SK-N-SH (cell line): ENCODE data around the gene SFTPA2. TPM values are rescaled to one million over a fixed set of nuclear protein-coding genes. Genes with fewer than 3 reads are reported as not detected.
"Not testable (repeated sequence)": the region's sequence is repeated elsewhere in the genome, so short reads cannot be mapped to it uniquely, and the experiment has no call there.

Source experiments
- CTCF ChIA-PET: fragments of 300-600, 350-600 bp; formaldehyde crosslinking; extraction: SDS; loops from one replicate; lab custom pipeline; 2021; lab: Yijun Ruan, JAX
- POLR2A ChIA-PET: fragments of 350-600 bp; sonication (Branson Sonifier 250); formaldehyde crosslinking; extraction: SDS; loops from one replicate; lab custom pipeline; 2020; ENCODE audit warnings: antibody characterized with exemption, inconsistent platforms; lab: Yijun Ruan, JAX
- DNase-seq: peaks from one replicate; pipeline ENCODE4 v3.0.0; 2012
- H2AFZ ChIP-seq: fragments of 200-600 bp; sonication (generic); 2 replicates; pipeline ENCODE4 v1.8.1; 2016; ENCODE audit warnings: antibody characterized with exemption, mild to moderate bottlenecking, low read depth
- H3F3A ChIP-seq: fragments of 200-600 bp; sonication (generic); replicated peaks from 2 replicates; pipeline ENCODE3; 2016; ENCODE audit warnings: antibody characterized with exemption, mild to moderate bottlenecking; ENCODE audit not compliant: insufficient read depth
- H3K27ac ChIP-seq, 2 experiments: fragments of 200-500 bp in 1 of 2; fragments of 200-600 bp in 1 of 2; sonication (Bioruptor generic) in 1 of 2; sonication (generic), shearing (Covaris generic) in 1 of 2; 2 replicates each; pipeline versions ENCODE4 v1.5.1 to v1.6.1; 2014 to 2016; ENCODE audit warnings: low read depth in 2 of 2, inconsistent platforms in 1 of 2, low read length in 1 of 2, mild to moderate bottlenecking in 1 of 2, mixed read lengths in 1 of 2
- H3K27me3 ChIP-seq: fragments of 200-600 bp; sonication (generic), shearing (Covaris generic); 2 replicates; pipeline ENCODE4 v1.6.1; 2016; ENCODE audit warnings: mixed run types; ENCODE audit not compliant: insufficient read depth
- H3K36me3 ChIP-seq, 2 experiments: fragments of 200-500 bp in 1 of 2; fragments of 200-600 bp in 1 of 2; sonication (Bioruptor generic) in 1 of 2; sonication (generic) in 1 of 2; replicated peaks in 1 of 2; 2 replicates each; pipeline versions ENCODE3 to v1.5.1; 2014 to 2016; ENCODE audit warnings: low read length in 1 of 2, mild to moderate bottlenecking in 1 of 2; ENCODE audit not compliant: insufficient read depth in 2 of 2, control insufficient read depth in 1 of 2
- H3K4me1 ChIP-seq, 2 experiments: fragments of 200-500 bp in 1 of 2; fragments of 200-600 bp in 1 of 2; sonication (Bioruptor generic) in 1 of 2; sonication (generic), shearing (Covaris generic) in 1 of 2; 2 replicates each; pipeline versions ENCODE4 v1.5.1 to v1.6.1; 2014 to 2016; ENCODE audit warnings: low read depth in 1 of 2, low read length in 1 of 2, mixed run types in 1 of 2; ENCODE audit not compliant: insufficient read depth in 2 of 2, control insufficient read depth in 1 of 2
- H3K4me2 ChIP-seq: fragments of 200-600 bp; sonication (generic), shearing (Covaris generic); 2 replicates; pipeline ENCODE4 v1.6.1; 2017; ENCODE audit warnings: mixed run types
- H3K4me3 ChIP-seq, 2 experiments: fragments of 200-500 bp in 1 of 2; fragments of 200-600 bp in 1 of 2; sonication (Bioruptor generic) in 1 of 2; sonication (generic), shearing (Covaris generic) in 1 of 2; 2 replicates each; pipeline versions ENCODE4 v1.5.1 to v1.8.1; 2014 to 2016; ENCODE audit warnings: low read depth in 2 of 2, inconsistent platforms in 1 of 2, low read length in 1 of 2, mild to moderate bottlenecking in 1 of 2, mixed read lengths in 1 of 2, moderate library complexity in 1 of 2
- H3K79me2 ChIP-seq: fragments of 200-600 bp; sonication (generic); 2 replicates; pipeline ENCODE4 v1.8.1; 2017; ENCODE audit warnings: mild to moderate bottlenecking; ENCODE audit not compliant: insufficient read depth
- H3K9ac ChIP-seq: fragments of 200-600 bp; sonication (generic); 2 replicates; pipeline ENCODE4 v1.6.1; 2017; ENCODE audit warnings: mixed run types
- H3K9me2 ChIP-seq: fragments of 200-600 bp; sonication (generic); 2 replicates; pipeline ENCODE4 v1.6.1; 2017; ENCODE audit warnings: mixed run types
- H3K9me3 ChIP-seq: fragments of 200-600 bp; sonication (generic); 2 replicates; pipeline ENCODE4 v1.6.1; 2017; ENCODE audit warnings: mixed run types, mild to moderate bottlenecking, moderate library complexity
- H4K20me1 ChIP-seq: fragments of 200-600 bp; sonication (generic); 2 replicates; pipeline ENCODE4 v1.6.1; 2017; ENCODE audit warnings: mild to moderate bottlenecking, mixed run types; ENCODE audit not compliant: insufficient read depth
- ELF1 ChIP-seq: IDR thresholded peaks from 2 replicates; pipeline ENCODE4 v1.4.0; 2012
- FOSL2 ChIP-seq: IDR thresholded peaks from 2 replicates; pipeline ENCODE4 v1.4.0; 2012; ENCODE audit warnings: low read depth, mild to moderate bottlenecking, moderate library complexity, borderline replicate concordance
- GATA2 ChIP-seq: sonication (generic); formaldehyde crosslinking; IDR thresholded peaks from 2 replicates; pipeline ENCODE4 v1.5.0; 2020; ENCODE audit warnings: mild to moderate bottlenecking, missing genetic modification reagents
- IRF3 ChIP-seq: fragments of 150-350 bp; IDR thresholded peaks from 2 replicates; pipeline ENCODE4 v1.6.1; 2016; ENCODE audit warnings: mild to moderate bottlenecking, low read depth, low read length
- MEF2A ChIP-seq: IDR thresholded peaks from 2 replicates; pipeline ENCODE4 v1.4.0; 2012; ENCODE audit warnings: low read depth, borderline replicate concordance
- NRF1 ChIP-seq: IDR thresholded peaks from 2 replicates; pipeline ENCODE4 v1.6.1; 2012; ENCODE audit warnings: low read depth, mild to moderate bottlenecking, low read length
- RFX5 ChIP-seq: IDR thresholded peaks from 2 replicates; pipeline ENCODE4 v1.6.1; 2012; ENCODE audit warnings: mild to moderate bottlenecking, improper control_type of control experiment, low read length
- RXRA ChIP-seq: IDR thresholded peaks from 2 replicates; pipeline ENCODE4 v1.4.0; 2012; ENCODE audit warnings: low read depth, mild to moderate bottlenecking, borderline replicate concordance
- SIN3A ChIP-seq: IDR thresholded peaks from 2 replicates; pipeline ENCODE4 v1.6.1; 2012; ENCODE audit warnings: low read depth, mild to moderate bottlenecking, low read length, moderate library complexity, borderline replicate concordance
- SMC3 ChIP-seq: IDR thresholded peaks from 2 replicates; pipeline ENCODE4 v1.6.1; 2012; ENCODE audit warnings: low read depth, low read length, improper control_type of control experiment
- TCF12 ChIP-seq: IDR thresholded peaks from 2 replicates; pipeline ENCODE4 v1.4.0; 2012
- WGBS: methylation state at CpG from one replicate; pipeline ENCODE4 v1.1.6; 2017; ENCODE audit warnings: low lambda C conversion rate; 5-methylcytosine and 5-hydroxymethylcytosine counted together
- polyA plus RNA-seq, 3 experiments: library from polyadenylated mRNA; depleted of rRNA; stranded (reverse); fragments of >200 nt; gene quantifications; 2 replicates each; pipeline ENCODE4 v1.2.3, GENCODE V29; 2012
- TF ChIP-seq, protein P1 (sequence below): IDR thresholded peaks from 2 replicates; pipeline ENCODE4 v1.4.0; 2012; ENCODE audit warnings: low read depth, borderline replicate concordance
- TF ChIP-seq, protein P2 (sequence below): IDR thresholded peaks from 2 replicates; pipeline ENCODE4; 2012
- TF ChIP-seq, protein P3 (sequence below): IDR thresholded peaks from 2 replicates; pipeline ENCODE4 v1.4.0; 2012; ENCODE audit warnings: low read depth, borderline replicate concordance

SFTPA2 gene
- polyA plus RNA-seq, 1 of the 3 experiments (the other 2 are of a cell fraction): not detected

DNA sequence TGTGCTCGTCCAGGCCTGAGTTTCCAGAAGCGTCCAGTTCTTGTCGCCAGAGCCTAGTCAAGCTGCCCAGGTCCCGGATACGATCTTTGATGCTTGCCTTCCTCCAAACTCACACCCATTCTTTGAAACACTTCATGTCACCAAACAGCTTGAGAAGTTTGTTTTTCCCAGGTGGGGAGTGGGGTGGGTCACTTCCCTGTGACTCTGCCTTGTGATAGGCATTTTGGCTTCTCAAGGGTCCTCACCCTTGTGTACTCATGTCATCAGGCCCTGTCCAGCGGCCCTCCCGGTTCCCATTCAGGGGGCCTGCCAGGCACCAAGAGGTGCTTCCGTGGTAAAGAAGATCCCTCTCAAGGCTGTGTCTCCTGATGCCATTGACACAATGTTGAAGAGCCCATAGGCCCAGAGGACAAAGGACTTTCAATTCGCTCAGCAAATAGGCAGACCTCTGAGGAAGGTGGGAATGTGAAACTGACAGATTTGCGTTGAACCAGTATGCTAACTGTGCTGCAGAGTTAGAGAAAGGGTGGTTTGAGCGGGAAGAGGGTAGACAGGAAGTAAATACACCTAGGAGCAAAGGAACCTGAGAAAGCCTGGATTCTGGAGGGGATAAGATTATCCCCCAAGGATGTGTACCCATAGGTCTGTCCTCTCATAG is 25.8 kb upstream of the SFTPA2 start:
- TF ChIP-seq IRF3 (no peak), MEF2A (no peak), ELF1 (no peak), NRF1 (no peak), RFX5 (no peak), TCF12 (no peak), GATA2 (CRISPR knock-in tag) (no peak), FOSL2 (no peak), RXRA (no peak), SIN3A (no peak), SMC3 (no peak)
- TF ChIP-seq, protein P1, sequence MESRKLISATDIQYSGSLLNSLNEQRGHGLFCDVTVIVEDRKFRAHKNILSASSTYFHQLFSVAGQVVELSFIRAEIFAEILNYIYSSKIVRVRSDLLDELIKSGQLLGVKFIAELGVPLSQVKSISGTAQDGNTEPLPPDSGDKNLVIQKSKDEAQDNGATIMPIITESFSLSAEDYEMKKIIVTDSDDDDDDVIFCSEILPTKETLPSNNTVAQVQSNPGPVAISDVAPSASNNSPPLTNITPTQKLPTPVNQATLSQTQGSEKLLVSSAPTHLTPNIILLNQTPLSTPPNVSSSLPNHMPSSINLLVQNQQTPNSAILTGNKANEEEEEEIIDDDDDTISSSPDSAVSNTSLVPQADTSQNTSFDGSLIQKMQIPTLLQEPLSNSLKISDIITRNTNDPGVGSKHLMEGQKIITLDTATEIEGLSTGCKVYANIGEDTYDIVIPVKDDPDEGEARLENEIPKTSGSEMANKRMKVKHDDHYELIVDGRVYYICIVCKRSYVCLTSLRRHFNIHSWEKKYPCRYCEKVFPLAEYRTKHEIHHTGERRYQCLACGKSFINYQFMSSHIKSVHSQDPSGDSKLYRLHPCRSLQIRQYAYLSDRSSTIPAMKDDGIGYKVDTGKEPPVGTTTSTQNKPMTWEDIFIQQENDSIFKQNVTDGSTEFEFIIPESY: no peak
- TF ChIP-seq, protein P2, sequence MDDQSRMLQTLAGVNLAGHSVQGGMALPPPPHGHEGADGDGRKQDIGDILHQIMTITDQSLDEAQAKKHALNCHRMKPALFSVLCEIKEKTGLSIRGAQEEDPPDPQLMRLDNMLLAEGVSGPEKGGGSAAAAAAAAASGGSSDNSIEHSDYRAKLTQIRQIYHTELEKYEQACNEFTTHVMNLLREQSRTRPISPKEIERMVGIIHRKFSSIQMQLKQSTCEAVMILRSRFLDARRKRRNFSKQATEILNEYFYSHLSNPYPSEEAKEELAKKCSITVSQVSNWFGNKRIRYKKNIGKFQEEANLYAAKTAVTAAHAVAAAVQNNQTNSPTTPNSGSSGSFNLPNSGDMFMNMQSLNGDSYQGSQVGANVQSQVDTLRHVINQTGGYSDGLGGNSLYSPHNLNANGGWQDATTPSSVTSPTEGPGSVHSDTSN: no peak
- TF ChIP-seq, all 33 proteins: peak for 0
- no peak for DNase-seq
- Histone ChIP-seq H3F3A (no peaks in the 10 kb centered on the region), H3K27ac (no peak overlapping the region), H2AFZ (no peak overlapping the region), H3K4me3 (no peak overlapping the region), H4K20me1 (no peaks in the 10 kb centered on the region), H3K9me3 (no peaks in the 10 kb centered on the region), H3K9ac (no peak overlapping the region), H3K27me3 (no peaks in the 10 kb centered on the region; the same call in 1 of the 2 replicates), H3K4me2 (no peak overlapping the region), H3K9me2 (no peaks in the 10 kb centered on the region), H3K4me1 (no peaks in the 10 kb centered on the region), H3K36me3 (no peaks in the 10 kb centered on the region), H3K79me2 (no peaks in the 10 kb centered on the region)
- CTCF ChIA-PET: no interaction called here
- WGBS: 37% methylated on average over 11 of the region's 11 CpGs
- POLR2A ChIA-PET: no interaction called here

DNA sequence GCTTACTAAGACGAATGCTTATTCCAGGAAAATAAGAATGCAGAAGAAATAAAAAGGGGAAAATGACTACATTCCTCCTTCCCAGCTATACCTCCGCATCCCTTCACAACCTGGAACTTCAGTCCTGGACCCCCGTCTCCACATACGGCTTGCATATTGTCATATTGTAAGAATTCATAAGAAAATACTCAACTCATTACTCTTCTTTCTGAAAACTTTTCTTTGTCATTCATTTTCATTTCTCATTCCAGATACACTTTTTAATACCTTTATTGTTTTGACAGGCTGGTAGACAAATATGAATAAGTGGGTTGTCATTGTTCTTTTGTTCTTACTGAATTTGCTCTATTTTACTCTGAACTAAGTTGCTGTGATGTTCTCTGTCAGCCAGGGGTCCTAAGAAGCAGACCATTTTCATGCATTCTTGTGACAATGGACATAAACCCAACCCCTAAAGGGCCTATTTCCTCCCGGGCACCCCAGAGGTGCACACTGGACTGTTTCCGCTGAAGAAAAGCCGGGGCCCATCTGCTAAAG is 23.3 kb upstream of the SFTPA2 start:
- no peak overlapping the region for H3K4me3 ChIP-seq
- POLR2A ChIA-PET: no interaction called here
- H3K79me2 ChIP-seq: no peaks in the 10 kb centered on the region
- H3K27ac ChIP-seq: no peak overlapping the region
- H3F3A ChIP-seq: no peaks in the 10 kb centered on the region
- no peaks in the 10 kb centered on the region for H3K36me3 ChIP-seq
- no peaks in the 10 kb centered on the region; the same call in 1 of the 2 replicates for H3K27me3 ChIP-seq
- WGBS: 59% methylated on average over 6 of the region's 7 CpGs
- no peak overlapping the region for H3K4me2 ChIP-seq
- H3K9me3 ChIP-seq: no peaks in the 10 kb centered on the region
- H4K20me1 ChIP-seq: no peaks in the 10 kb centered on the region
- no peak overlapping the region for H2AFZ ChIP-seq
- H3K9ac ChIP-seq: no peak overlapping the region
- TF ChIP-seq, protein P3, sequence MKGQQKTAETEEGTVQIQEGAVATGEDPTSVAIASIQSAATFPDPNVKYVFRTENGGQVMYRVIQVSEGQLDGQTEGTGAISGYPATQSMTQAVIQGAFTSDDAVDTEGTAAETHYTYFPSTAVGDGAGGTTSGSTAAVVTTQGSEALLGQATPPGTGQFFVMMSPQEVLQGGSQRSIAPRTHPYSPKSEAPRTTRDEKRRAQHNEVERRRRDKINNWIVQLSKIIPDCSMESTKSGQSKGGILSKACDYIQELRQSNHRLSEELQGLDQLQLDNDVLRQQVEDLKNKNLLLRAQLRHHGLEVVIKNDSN: no peak
- no peaks in the 10 kb centered on the region for H3K4me1 ChIP-seq
- no peak for DNase-seq
- CTCF ChIA-PET: no interaction called here
- no peaks in the 10 kb centered on the region for H3K9me2 ChIP-seq

DNA sequence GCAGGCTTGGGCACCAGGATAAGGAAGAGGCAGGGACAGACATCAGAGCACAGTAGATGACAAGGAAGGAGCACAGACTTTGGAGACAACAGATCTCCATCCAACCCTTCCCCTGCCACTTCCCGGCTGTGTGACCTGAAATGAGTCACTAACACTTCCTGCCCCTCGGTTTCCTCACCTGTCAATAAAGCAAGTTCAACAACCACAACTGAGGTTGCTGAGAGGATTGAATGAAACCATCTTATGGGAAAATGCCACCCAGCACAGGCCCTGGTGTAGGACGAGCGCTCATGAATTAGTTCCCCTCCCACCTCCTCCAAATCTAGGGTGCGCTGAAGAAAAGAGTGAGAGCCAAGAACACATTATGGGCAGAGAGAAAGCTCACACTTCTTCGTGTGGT is 22.7 kb upstream of the SFTPA2 start:
- H3K27ac ChIP-seq, H3K9me3 ChIP-seq, H3K4me1 ChIP-seq, H4K20me1 ChIP-seq, H3K4me3 ChIP-seq, H3K9me2 ChIP-seq, DNase-seq, POLR2A ChIA-PET, H3K4me2 ChIP-seq, H3K36me3 ChIP-seq, CTCF ChIA-PET, H3K79me2 ChIP-seq, H3K9ac ChIP-seq, H2AFZ ChIP-seq, H3K27me3 ChIP-seq, H3F3A ChIP-seq: not testable (repeated sequence)
- 46% methylated on average over 6 of the region's 6 CpGs for WGBS
